ENCODE results near the gene KAZALD1. TPM values are rescaled to one million over a fixed set of nuclear protein-coding genes. Genes with fewer than 3 reads are reported as not detected.

KAZALD1 gene
- total RNA-seq, 1 donor from 2014 or later: 2.9 TPM

GRCh38 chr10:101041252-101041761 is 20.5 kb upstream of the KAZALD1 start:
- H3K27me3 Mint-ChIP-seq (ENCODE audit: low read depth): peaks cover 40% of the 10 kb centered on the region
- H3K4me1 Mint-ChIP-seq: peaks cover 58% of the 10 kb centered on the region
- peak overlapping the region; percentile 71 for H3K4me3 Mint-ChIP-seq
- H3K36me3 Mint-ChIP-seq (ENCODE audit: low read depth): no peaks in the 10 kb centered on the region
- H3K9me3 Mint-ChIP-seq: no peaks in the 10 kb centered on the region
- peak overlapping the region; percentile 54 for H3K27ac Mint-ChIP-seq (ENCODE audit: unreplicated experiment)
- peak; percentile 71 for DNase-seq (ENCODE audit: low read depth, low spot score)
- TF ChIP-seq, protein P1, sequence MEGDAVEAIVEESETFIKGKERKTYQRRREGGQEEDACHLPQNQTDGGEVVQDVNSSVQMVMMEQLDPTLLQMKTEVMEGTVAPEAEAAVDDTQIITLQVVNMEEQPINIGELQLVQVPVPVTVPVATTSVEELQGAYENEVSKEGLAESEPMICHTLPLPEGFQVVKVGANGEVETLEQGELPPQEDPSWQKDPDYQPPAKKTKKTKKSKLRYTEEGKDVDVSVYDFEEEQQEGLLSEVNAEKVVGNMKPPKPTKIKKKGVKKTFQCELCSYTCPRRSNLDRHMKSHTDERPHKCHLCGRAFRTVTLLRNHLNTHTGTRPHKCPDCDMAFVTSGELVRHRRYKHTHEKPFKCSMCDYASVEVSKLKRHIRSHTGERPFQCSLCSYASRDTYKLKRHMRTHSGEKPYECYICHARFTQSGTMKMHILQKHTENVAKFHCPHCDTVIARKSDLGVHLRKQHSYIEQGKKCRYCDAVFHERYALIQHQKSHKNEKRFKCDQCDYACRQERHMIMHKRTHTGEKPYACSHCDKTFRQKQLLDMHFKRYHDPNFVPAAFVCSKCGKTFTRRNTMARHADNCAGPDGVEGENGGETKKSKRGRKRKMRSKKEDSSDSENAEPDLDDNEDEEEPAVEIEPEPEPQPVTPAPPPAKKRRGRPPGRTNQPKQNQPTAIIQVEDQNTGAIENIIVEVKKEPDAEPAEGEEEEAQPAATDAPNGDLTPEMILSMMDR (conservative IDR thresholded peaks at IDR 0.05): peak; percentile 89

GRCh38 chr10:101042118-101042517 is 19.7 kb upstream of the KAZALD1 start:
- H3K4me1 Mint-ChIP-seq: peaks cover 66% of the 10 kb centered on the region
- H3K27ac Mint-ChIP-seq (ENCODE audit: unreplicated experiment): no peak overlapping the region
- H3K36me3 Mint-ChIP-seq (ENCODE audit: low read depth): peaks cover 3% of the 10 kb centered on the region
- peak overlapping the region; percentile 95 for H3K4me3 Mint-ChIP-seq
- peaks cover 42% of the 10 kb centered on the region for H3K27me3 Mint-ChIP-seq (ENCODE audit: low read depth)
- DNase-seq (ENCODE audit: low read depth, low spot score): no peak
- no peaks in the 10 kb centered on the region for H3K9me3 Mint-ChIP-seq
- TF ChIP-seq, protein P1 (conservative IDR thresholded peaks at IDR 0.05): no peak

- peak overlapping the region; percentile 95 for H3K4me3 Mint-ChIP-seq
- DNase-seq (ENCODE audit: low read depth, low spot score): peak; percentile 87
- H3K27me3 Mint-ChIP-seq (ENCODE audit: low read depth): peaks cover 44% of the 10 kb centered on the region
- peak overlapping the region; percentile 98 for H3K27ac Mint-ChIP-seq (ENCODE audit: unreplicated experiment)
- peaks cover 3% of the 10 kb centered on the region for H3K36me3 Mint-ChIP-seq (ENCODE audit: low read depth)
- no peaks in the 10 kb centered on the region for H3K9me3 Mint-ChIP-seq
- H3K4me1 Mint-ChIP-seq: peaks cover 62% of the 10 kb centered on the region
- TF ChIP-seq, protein P1 (conservative IDR thresholded peaks at IDR 0.05): no peak
These were observed 19.0 kb upstream of the KAZALD1 start for GRCh38 chr10:101042667-101043362.

GRCh38 chr10:101043363-101043707 is 18.5 kb upstream of the KAZALD1 start:
- Mint-ChIP-seq H3K36me3 (ENCODE audit: low read depth) (peaks cover 3% of the 10 kb centered on the region), H3K9me3 (no peaks in the 10 kb centered on the region), H3K4me1 (peaks cover 58% of the 10 kb centered on the region), H3K27me3 (ENCODE audit: low read depth) (peaks cover 49% of the 10 kb centered on the region), H3K4me3 (peak overlapping the region; percentile 95), H3K27ac (ENCODE audit: unreplicated experiment) (peak overlapping the region; percentile 98)
- no peak for DNase-seq (ENCODE audit: low read depth, low spot score)
- TF ChIP-seq, protein P1 (conservative IDR thresholded peaks at IDR 0.05): no peak

GRCh38 chr10:101044117-101044516 is 17.7 kb upstream of the KAZALD1 start:
- Mint-ChIP-seq H3K9me3 (no peaks in the 10 kb centered on the region), H3K27ac (ENCODE audit: unreplicated experiment) (no peak overlapping the region), H3K27me3 (ENCODE audit: low read depth) (peaks cover 54% of the 10 kb centered on the region), H3K4me1 (peaks cover 61% of the 10 kb centered on the region), H3K36me3 (ENCODE audit: low read depth) (peaks cover 3% of the 10 kb centered on the region), H3K4me3 (peak overlapping the region; percentile 50)
- no peak for DNase-seq (ENCODE audit: low read depth, low spot score)
- TF ChIP-seq, protein P1 (conservative IDR thresholded peaks at IDR 0.05): no peak

Measured in neural crest cell (in vitro differentiated cells).